CD4-positive, alpha-beta T cell treated with Interleukin-2 at 100 ng/mL for 4 hours (primary cell): ENCODE data around the gene TLE5.
A peak's percentile ranks its signal among the peaks of the same experiment; 100 is the strongest.
"Not testable (repeated sequence)": the region's sequence is repeated elsewhere in the genome, so short reads cannot be mapped to it uniquely, and the experiment has no call there.

Source experiments
- DNase-seq: peaks from one replicate; pipeline ENCODE4 v3.0.0-alpha.2; 2020; ENCODE audit warnings: low spot score

The TLE5 gene

GRCh38 chr19:3096267-3096901 is 34.1 kb upstream of the TLE5 start:
- DNase-seq: no peak

GRCh38 chr19:3095441-3096191 is 33.3 kb upstream of the TLE5 start:
- peak; percentile 17 for DNase-seq

- DNase-seq: no peak
These were observed 32.5 kb upstream of the TLE5 start for GRCh38 chr19:3094601-3095440.

- DNase-seq: not testable (repeated sequence)
These were observed 27.1 kb upstream of the TLE5 start for GRCh38 chr19:3089299-3089855.

GRCh38 chr19:3087769-3088168 is 25.5 kb upstream of the TLE5 start:
- no peak for DNase-seq

GRCh38 chr19:3084943-3085342 is 22.6 kb upstream of the TLE5 start:
- DNase-seq: no peak

- DNase-seq: no peak
These were observed 21.7 kb upstream of the TLE5 start for GRCh38 chr19:3083964-3084363.

- no peak for DNase-seq
These were observed 20.0 kb upstream of the TLE5 start for GRCh38 chr19:3082331-3082730.

GRCh38 chr19:3080286-3080685 is 18.0 kb upstream of the TLE5 start:
- no peak for DNase-seq

- no peak for DNase-seq
These were observed 17.3 kb upstream of the TLE5 start for GRCh38 chr19:3079578-3079977.

- DNase-seq: peak; percentile 75
These were observed 13.5 kb upstream of the TLE5 start for GRCh38 chr19:3075605-3076431.

- DNase-seq: no peak
These were observed 11.8 kb upstream of the TLE5 start for GRCh38 chr19:3073931-3074595.

- DNase-seq: no peak
These were observed 10.9 kb upstream of the TLE5 start for GRCh38 chr19:3073159-3073563.

- no peak for DNase-seq
These were observed 9.5 kb upstream of the TLE5 start for GRCh38 chr19:3071768-3072167.

- no peak for DNase-seq
These were observed 5.8 kb upstream of the TLE5 start for GRCh38 chr19:3068071-3068470.

GRCh38 chr19:3067563-3067962 is 5.3 kb upstream of the TLE5 start:
- no peak for DNase-seq

GRCh38 chr19:3066482-3067049 is 4.3 kb upstream of the TLE5 start:
- no peak for DNase-seq

- no peak for DNase-seq
These were observed 3.5 kb upstream of the TLE5 start for GRCh38 chr19:3065675-3066357.

GRCh38 chr19:3064011-3064330 is 1.7 kb upstream of the TLE5 start:
- DNase-seq: no peak
